ENCODE data around the gene CNDP2.

GRCh38 chr18:74506448-74507084 lies 10.4 kb downstream of the CNDP2 start:
- no peak for TF ChIP-seq CTCF (conservative IDR thresholded peaks at IDR 0.05)
- no peak for TF ChIP-seq ZFX (IDR thresholded peaks at IDR 0.05)

Measured in C4-2B (cell line).